Purkinje cell (primary cell): ENCODE results near the gene EVA1A. TPM values are rescaled to one million over a fixed set of nuclear protein-coding genes. Genes with fewer than 3 reads are reported as not detected.

Experiments
- polyA plus RNA-seq: library from polyadenylated mRNA; unstranded; fragments of >200 nt; fragmentation: Nextera tagmentation; gene quantifications from 2 replicates; pipeline ENCODE4 v1.2.1, GENCODE V29; 2014

Gene EVA1A
- 0.67 and 1.7 TPM in 2 replicates for polyA plus RNA-seq

GRCh38 chr2:75560768-75561565 lies at the start of gene EVA1A:
Gene EVA1A, minus strand, starts transcription at chr2:75560939. Its CDS starts 42,799 bp downstream, at chr2:75518140.

Other genes starting within 250 kb of the EVA1A start
- 44.0 and 60.6 TPM in 2 replicates for gene MRPL19, start 85.8 kb upstream of the EVA1A start, polyA plus RNA-seq
- 14.7 and 16.9 TPM in 2 replicates for gene GCFC2, start 150.0 kb upstream of the EVA1A start, polyA plus RNA-seq